Measurements from ENCODE around the gene ADAMTS5.
A peak's percentile ranks its signal among the peaks of the same experiment; 100 is the strongest.

The ADAMTS5 gene

GRCh38 chr21:26952374-26953066 is 14.4 kb downstream of the ADAMTS5 start:
- H3K27ac ChIP-seq: no peak overlapping the region
- no peak overlapping the region for H3K4me3 ChIP-seq

- no peak overlapping the region for H3K27ac ChIP-seq
- no peak overlapping the region for H3K4me3 ChIP-seq
Observed at GRCh38 chr21:26949830-26950229, 17.1 kb downstream of the ADAMTS5 start.

- Histone ChIP-seq H3K27ac (no peak overlapping the region), H3K4me3 (no peak overlapping the region)
Observed at GRCh38 chr21:26948194-26948593, 18.7 kb downstream of the ADAMTS5 start.

GRCh38 chr21:26946744-26947446 is 20.0 kb downstream of the ADAMTS5 start:
- peak overlapping the region in 6 of 21 experiments; percentile 6 to 50 (median 40) for H3K27ac ChIP-seq
- H3K4me3 ChIP-seq: no peak overlapping the region

GRCh38 chr21:26945916-26946675 is 20.8 kb downstream of the ADAMTS5 start:
- H3K4me3 ChIP-seq: no peak overlapping the region
- peak overlapping the region in 7 of 21 experiments; percentile 6 to 50 (median 44) for H3K27ac ChIP-seq

GRCh38 chr21:26943921-26944320 is 23.0 kb downstream of the ADAMTS5 start:
- Histone ChIP-seq H3K4me3 (no peak overlapping the region), H3K27ac (peak overlapping the region in 1 of 21 experiments; percentile 25)

- no peak overlapping the region for H3K4me3 ChIP-seq
- peak overlapping the region in 1 of 21 experiments; percentile 6 for H3K27ac ChIP-seq
Observed at GRCh38 chr21:26941421-26941820, 25.5 kb downstream of the ADAMTS5 start.

GRCh38 chr21:26939601-26940111 is 27.2 kb downstream of the ADAMTS5 start:
- Histone ChIP-seq H3K4me3 (no peak overlapping the region), H3K27ac (no peak overlapping the region)

- no peak overlapping the region for H3K27ac ChIP-seq
- no peak overlapping the region for H3K4me3 ChIP-seq
Observed at GRCh38 chr21:26936641-26937040, 30.2 kb downstream of the ADAMTS5 start.

- H3K4me3 ChIP-seq: no peak overlapping the region
- H3K27ac ChIP-seq: no peak overlapping the region
Observed at GRCh38 chr21:26935977-26936376, 30.9 kb downstream of the ADAMTS5 start.

- no peak overlapping the region for H3K4me3 ChIP-seq
Observed at GRCh38 chr21:26934383-26934782, 32.5 kb downstream of the ADAMTS5 start.

GRCh38 chr21:26933448-26933847 is 33.4 kb downstream of the ADAMTS5 start:
- Histone ChIP-seq H3K4me3 (no peak overlapping the region), H3K27ac (no peak overlapping the region)

More at GRCh38 chr21:26934383-26934782, 32.5 kb downstream of the ADAMTS5 start:
- H3K27ac ChIP-seq: no peak overlapping the region

GRCh38 chr21:26925636-26926035 is 41.3 kb downstream of the ADAMTS5 start:
- Histone ChIP-seq H3K4me3 (no peak overlapping the region), H3K27ac (no peak overlapping the region)

- Histone ChIP-seq H3K4me3 (no peak overlapping the region), H3K27ac (no peak overlapping the region)
Observed at GRCh38 chr21:26925122-26925521, 41.8 kb downstream of the ADAMTS5 start.

- H3K4me3 ChIP-seq: no peak overlapping the region
- no peak overlapping the region for H3K27ac ChIP-seq
Observed at GRCh38 chr21:26923986-26924385, 42.9 kb downstream of the ADAMTS5 start.

- Histone ChIP-seq H3K27ac (no peak overlapping the region), H3K4me3 (no peak overlapping the region)
Observed at GRCh38 chr21:26920055-26920454, 46.8 kb downstream of the ADAMTS5 start.

- H3K4me3 ChIP-seq: no peak overlapping the region
- no peak overlapping the region for H3K27ac ChIP-seq
Observed at GRCh38 chr21:26918323-26919079, 48.4 kb downstream of the ADAMTS5 start.

GRCh38 chr21:26916799-26917198 is 50.1 kb downstream of the ADAMTS5 start:
- H3K27ac ChIP-seq: no peak overlapping the region
- no peak overlapping the region for H3K4me3 ChIP-seq

- no peak overlapping the region for H3K4me3 ChIP-seq
- H3K27ac ChIP-seq: no peak overlapping the region
Observed at GRCh38 chr21:26914557-26914956, 52.3 kb downstream of the ADAMTS5 start.

GRCh38 chr21:26912466-26912865 is 54.4 kb downstream of the ADAMTS5 start:
- Histone ChIP-seq H3K4me3 (no peak overlapping the region), H3K27ac (no peak overlapping the region)

All from skin epidermis (tissue), 12 donors.